ENCODE data around the gene LMNTD2.

DNA sequence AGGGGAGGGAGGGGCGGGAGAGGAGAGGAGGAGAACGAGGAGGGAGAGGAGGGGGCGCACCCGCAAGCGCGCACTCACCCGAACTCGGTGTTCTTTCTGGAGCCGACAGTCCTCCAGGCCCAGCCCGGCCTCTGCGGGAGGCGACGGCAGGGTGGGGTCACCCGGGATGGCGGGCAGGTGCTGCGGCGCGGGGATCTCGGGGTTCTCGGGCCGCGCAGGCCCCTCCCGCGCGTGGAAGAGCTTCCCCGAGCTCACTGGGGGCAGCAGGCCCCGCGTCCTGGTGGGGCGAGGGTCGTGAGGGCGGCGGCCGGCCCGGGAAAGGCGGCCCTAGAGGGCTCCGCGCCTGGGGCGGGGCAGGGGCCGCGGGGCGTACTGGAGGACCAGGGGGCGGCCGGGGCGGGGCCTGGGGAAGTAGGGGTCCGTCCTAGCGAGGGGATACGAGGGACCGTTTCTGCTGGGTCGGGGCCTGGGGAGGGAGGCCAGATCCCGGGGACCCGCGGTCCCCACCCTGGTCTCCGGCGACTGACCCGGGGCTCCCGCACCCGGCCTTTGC is 5.2 kb downstream of the LMNTD2 start:
- TF ChIP-seq, protein P1, sequence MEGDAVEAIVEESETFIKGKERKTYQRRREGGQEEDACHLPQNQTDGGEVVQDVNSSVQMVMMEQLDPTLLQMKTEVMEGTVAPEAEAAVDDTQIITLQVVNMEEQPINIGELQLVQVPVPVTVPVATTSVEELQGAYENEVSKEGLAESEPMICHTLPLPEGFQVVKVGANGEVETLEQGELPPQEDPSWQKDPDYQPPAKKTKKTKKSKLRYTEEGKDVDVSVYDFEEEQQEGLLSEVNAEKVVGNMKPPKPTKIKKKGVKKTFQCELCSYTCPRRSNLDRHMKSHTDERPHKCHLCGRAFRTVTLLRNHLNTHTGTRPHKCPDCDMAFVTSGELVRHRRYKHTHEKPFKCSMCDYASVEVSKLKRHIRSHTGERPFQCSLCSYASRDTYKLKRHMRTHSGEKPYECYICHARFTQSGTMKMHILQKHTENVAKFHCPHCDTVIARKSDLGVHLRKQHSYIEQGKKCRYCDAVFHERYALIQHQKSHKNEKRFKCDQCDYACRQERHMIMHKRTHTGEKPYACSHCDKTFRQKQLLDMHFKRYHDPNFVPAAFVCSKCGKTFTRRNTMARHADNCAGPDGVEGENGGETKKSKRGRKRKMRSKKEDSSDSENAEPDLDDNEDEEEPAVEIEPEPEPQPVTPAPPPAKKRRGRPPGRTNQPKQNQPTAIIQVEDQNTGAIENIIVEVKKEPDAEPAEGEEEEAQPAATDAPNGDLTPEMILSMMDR (IDR thresholded peaks at IDR 0.05): no peak
- peak in 2 of 3 donors; percentile 40 to 46 for TF ChIP-seq POLR2A (IDR thresholded peaks at IDR 0.05)
